GM15510 (cell line): Measurements from ENCODE around the gene HSDL1.

Source experiments
- POLR2A ChIP-seq: IDR thresholded peaks from 3 replicates; pipeline ENCODE4 v1.6.1; 2011; ENCODE audit warnings: borderline replicate concordance; ENCODE audit not compliant: insufficient read length; ENCODE audit errors: extremely low read depth

HSDL1 gene

DNA sequence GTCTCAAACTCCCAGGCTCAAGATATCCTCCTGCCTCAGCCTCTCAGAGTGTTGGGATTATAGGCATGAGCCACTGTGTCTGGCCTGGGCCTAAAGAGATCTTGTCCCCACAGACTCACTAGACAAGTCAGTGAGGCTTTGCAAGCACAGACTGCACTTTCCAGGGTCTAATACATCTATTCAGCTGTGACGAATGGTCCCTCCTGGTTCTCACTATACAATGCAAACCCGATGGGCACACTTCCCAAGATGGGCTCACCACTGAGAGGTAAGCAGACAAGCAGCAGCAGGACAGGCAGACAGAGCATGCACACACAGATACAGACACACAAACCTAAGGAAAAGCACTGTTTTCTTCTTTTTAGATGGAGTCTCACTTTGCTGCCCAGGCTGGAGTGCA, 37.1 kb downstream of the HSDL1 start:
- TF ChIP-seq POLR2A = no peak

DNA sequence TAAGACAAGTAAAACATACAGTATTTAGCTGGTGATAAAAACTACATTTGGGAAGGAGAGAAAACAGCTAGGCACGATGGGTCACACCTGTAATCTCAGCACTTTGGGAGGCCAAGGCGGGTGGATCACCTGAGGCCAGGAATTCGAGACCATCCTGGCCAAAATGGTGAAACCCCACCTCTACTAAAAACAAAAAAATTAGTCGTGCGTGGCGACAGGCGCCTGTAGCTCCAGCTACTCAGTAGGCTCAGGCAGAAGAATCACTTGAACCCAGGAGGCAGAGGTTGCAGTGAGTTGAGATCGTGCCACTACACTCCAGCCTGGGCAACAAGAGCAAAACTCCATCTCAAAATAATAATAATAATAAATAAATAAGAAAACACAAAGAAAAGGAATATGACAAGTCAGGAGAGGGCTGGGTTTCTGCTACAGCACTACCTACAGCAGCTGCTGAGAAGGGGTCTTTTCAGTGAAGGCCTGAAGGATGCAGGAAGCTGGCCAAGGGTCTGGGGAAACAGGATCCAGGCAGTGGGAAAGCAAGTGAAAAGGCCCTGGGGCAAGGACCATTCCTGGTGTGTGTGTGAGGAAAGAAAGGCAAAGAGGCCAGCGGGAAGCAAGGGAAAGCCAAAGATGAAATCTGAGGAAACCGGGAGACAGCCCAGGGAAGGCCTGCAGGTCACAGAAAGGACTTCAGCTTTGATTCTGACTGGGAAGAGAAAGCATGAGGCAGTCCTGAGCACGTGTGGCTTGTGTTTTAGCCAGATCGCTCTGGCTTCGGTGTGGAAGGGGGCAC, 38.8 kb downstream of the HSDL1 start:
- no peak for TF ChIP-seq POLR2A

DNA sequence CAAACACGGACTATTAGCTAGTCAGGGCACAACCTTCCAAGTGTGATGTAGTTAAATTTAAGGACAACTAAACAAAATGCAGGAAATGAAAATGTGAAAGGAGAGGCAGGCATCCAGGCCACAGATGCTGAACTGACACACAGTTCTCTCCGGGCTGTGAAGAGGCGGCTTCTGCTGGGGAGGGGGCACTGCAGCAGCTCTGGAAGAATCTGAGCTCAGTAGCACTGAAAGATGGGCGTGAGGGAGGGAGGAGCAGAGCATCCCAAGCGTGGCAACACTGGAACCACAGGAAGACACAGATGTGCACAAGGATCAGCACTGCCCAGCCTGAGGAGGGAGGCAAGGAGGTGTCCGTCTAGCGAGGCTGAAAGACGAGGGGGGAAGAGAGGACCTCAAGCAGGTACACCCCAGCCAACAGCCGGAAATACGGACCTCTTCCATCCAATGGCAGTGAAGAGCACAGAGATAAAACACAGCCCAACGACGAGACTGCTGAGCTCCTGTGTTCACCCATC, 39.6 kb downstream of the HSDL1 start:
- no peak for TF ChIP-seq POLR2A

DNA sequence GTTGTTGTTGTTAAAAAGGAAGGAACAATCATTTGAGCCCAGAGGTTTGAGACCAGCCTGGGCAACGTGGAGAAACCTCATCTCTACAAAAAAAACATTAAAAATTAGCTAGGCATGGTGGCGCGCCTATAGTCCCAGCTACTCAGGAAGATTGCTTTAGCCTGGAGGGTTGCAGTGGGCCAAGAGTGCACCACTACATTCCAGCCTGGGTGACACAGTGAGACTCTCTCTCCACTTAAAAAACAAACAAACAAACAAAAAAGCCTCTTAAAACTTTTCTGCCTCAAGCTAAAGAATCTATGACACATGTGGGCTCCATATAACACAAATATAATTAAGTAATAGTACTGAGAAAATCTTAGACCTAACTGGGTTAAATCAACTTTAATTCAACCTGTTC, 40.7 kb downstream of the HSDL1 start:
- no peak for TF ChIP-seq POLR2A

- TF ChIP-seq POLR2A = no peak
Observed at GRCh38 chr16:84103678-84104077, 41.3 kb downstream of the HSDL1 start.

GRCh38 chr16:84098939-84099338, 46.0 kb downstream of the HSDL1 start:
- TF ChIP-seq POLR2A = no peak

DNA sequence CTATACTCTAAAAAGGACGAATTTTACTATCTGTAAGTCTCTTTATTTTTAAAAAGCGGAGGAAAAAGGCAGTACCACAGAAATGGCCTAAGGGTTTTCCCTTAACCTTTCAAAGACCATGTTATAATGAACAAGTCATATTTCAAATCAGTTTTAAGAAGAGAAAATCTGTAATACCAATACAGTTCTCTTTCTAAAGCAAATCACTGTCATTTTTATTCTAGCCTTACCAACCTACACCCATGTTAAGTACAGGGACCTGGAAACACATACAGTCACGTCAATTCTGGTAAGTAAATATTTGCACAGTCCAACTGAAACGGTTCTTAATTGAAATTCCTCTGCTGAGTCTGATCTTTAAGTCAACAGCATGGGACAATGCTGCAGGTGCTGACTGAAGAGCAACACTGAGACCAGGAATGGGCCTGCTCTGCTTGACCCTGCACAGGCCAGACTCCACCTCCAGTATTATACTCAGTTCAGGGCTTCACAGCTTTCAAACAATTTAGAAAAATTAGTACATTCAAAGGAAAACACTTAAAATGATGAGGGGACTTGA, 48.5 kb downstream of the HSDL1 start:
- TF ChIP-seq POLR2A = no peak

DNA sequence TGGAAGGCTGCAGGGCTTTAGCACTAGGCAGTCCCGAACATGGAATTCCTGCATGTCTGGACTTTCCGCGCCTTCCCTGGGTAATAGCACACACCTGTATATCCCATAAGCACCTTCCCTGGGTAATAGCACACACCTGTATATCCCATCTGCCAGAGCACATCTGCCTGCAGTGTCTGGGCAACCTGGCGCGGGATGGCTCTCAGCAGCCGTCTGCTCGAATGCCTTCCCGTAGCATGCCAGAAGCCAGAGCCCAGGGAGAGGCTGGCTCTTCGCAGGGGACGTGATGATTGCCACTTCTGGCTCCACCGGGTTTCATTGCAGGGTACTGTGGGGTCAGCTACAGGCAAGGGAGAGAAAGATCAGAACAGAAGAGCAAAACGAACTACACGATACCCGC, 49.5 kb downstream of the HSDL1 start:
- no peak for TF ChIP-seq POLR2A

- TF ChIP-seq POLR2A = no peak
Observed at GRCh38 chr16:84093879-84094270, 51.1 kb downstream of the HSDL1 start.

DNA sequence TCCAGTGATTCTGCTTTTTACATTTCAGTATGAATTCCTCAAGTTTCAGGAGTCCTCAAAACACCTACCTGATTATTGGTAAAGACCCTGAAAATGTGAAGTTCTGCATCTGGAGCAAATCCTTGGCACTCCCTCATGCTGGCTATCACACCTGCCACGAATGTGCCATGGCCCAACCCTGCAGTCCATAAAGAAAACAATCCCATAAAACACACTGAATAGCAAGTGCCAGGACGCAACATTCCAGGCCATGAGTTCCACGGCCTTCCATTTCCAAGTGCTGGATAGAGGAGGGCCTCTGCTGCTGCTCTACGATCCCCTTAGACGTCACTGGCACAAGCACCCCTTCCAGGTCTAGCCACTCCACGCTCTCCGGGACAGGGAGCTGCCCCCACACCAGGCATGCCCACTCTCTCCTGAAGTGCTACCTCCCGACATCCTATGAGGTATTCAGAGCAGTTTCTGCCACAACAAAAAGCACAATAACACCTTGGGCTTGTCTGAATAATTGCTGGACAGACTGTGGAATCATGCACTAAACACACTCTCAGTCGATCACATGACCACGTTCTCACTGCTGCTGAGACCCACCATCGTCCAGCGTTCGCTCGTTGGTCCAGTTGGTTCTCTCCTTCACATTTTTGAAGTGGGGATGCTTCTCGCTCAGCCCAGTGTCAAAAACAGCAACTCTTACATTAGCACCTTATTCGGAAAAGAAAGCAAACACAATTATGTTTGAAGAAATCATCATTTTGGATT, 51.7 kb downstream of the HSDL1 start:
- TF ChIP-seq POLR2A = no peak

DNA sequence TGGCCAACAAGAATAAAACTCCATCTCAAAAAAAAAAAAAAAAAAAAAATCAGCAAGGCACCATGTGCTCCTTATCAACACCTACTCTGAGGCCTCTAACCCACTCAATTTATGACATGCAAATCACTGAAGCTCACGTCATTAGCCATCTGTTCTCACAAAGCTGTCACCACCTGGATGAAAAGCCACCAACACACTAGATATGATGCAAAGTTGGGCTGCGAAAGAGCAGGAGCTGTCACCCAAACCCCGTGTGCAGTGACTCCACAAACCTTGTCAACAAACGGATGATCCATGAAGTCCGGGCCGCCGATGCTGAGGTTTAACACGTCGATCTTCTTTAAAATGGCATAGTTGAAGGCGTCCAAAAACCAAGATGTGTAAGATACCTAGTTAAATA, 53.5 kb downstream of the HSDL1 start:
- no peak for TF ChIP-seq POLR2A

GRCh38 chr16:84090211-84090610, 54.8 kb downstream of the HSDL1 start:
- TF ChIP-seq POLR2A = no peak

GRCh38 chr16:84088695-84089395, 56.1 kb downstream of the HSDL1 start:
- TF ChIP-seq POLR2A = no peak

DNA sequence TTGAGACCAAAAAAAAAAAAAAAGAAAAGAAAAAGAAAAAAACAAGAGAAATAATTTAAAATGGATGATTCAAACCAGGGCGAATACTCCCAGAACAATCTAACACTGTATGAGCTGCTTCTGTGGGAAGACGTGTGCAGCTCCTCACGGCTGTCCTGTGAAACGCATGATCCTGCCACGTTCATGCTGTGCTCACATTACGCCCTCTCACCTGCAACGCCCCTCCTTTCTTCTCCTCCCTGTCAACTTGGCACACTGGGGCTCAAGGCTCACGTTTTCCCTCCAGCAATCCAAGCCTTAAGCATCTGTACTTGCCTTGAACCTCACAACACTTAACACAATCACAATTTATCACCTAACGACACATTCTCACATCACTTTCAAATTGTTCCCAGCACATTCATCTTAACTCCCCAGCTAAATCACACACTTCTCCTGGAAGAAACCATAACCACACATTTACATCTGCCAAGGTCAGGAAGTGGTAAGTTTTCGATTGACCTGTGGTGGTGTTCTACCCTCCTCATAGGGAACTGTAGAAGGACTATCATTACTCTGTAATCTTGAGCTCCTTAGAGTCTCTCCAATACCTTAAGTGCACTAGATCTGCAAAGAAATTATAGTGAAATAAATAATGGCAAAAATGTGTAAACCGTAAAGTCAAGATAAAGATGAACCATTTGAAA, 57.4 kb downstream of the HSDL1 start:
- no peak for TF ChIP-seq POLR2A

DNA sequence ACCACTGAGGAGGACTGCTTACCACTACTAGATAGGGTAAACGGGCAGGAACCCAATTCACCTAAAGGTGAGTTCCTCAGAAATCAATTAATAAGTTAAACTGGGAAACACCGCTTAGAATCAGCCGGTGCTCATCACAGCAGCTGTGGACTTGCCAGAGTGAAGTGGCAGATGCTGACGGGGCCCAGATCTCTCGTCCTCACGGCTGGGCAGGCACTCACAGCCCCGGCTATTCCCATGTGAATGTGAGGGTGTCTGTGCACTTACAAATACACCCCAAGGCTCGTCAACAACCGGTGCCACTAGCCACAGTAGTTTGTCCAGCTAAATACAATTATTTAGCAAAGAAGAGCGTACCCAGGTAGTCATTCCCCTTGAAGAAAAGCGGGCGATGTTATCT, 58.0 kb downstream of the HSDL1 start:
- TF ChIP-seq POLR2A = no peak

- no peak for TF ChIP-seq POLR2A
Observed at GRCh38 chr16:84086341-84086740, 58.6 kb downstream of the HSDL1 start.
